ENCODE results near the gene SMAD3. TPM values are rescaled to one million over a fixed set of nuclear protein-coding genes. Genes with fewer than 3 reads are reported as not detected.

SMAD3 gene
- total RNA-seq, 1 experiment from 2014 or later, result 89.2 TPM

- Histone ChIP-seq H2AFZ (ENCODE audit: low read depth, low read length, poor library complexity, severe bottlenecking) (no peak overlapping the region), H3K9me3 (ENCODE audit: control insufficient read depth in 1 of 2, insufficient read depth in 1 of 2, low read depth in 1 of 2, low read length in 2 of 2) (no peaks in the 10 kb centered on the region), H4K20me1 (ENCODE audit: insufficient read depth) (no peaks in the 10 kb centered on the region), H3K4me2 (ENCODE audit: low read length) (no peak overlapping the region), H3K27me3 (ENCODE audit: insufficient read depth, low read length) (no peaks in the 10 kb centered on the region), H3K79me2 (ENCODE audit: insufficient read depth, low read length) (no peaks in the 10 kb centered on the region), H3K36me3 (ENCODE audit: control insufficient read depth in 1 of 2, insufficient read depth in 2 of 2, low read length in 2 of 2) (peaks cover 11 to 16% of the 10 kb centered on the region in 2 experiments; a peak in 3 of 4 replicates), H3K9me2 (ENCODE audit: insufficient read depth) (no peaks in the 10 kb centered on the region), H3K4me3 (replicated peaks in 1 of 2; ENCODE audit: low read depth in 1 of 2, low read length in 2 of 2) (no peak overlapping the region), H3K4me1 (ENCODE audit: control insufficient read depth in 1 of 2, insufficient read depth in 2 of 2, low read length in 2 of 2) (no peaks in the 10 kb centered on the region), H3K27ac (ENCODE audit: low read depth, low read length) (no peak overlapping the region), H3K9ac (ENCODE audit: low read length) (no peak overlapping the region)
- RAD21 ChIA-PET (ENCODE audit: low non-redundant PET in 1 of 2, low total read pairs in 2 of 2, uncharacterized antibody in 2 of 2, unreplicated experiment in 2 of 2), result no interaction called here
- ATAC-seq (no peak), DNase-seq (ENCODE audit: low read depth, low spot score) (no peak)
- CTCF ChIA-PET, result interaction anchor here (0.6 kb wide), 1 partner anchor 101 kb away, joined by 4 read pairs; no protein-coding TSS in a partner anchor
- POLR2A ChIA-PET, result no interaction called here
- BruUV-seq (replicated peaks), result no TSS peak
- intact Hi-C loops (cut with micrococcal nuclease), result no loop called here
- TF ChIP-seq ZFX (IDR thresholded peaks at IDR 0.05) (no peak), EGR1 (IDR thresholded peaks at IDR 0.05; ENCODE audit: low read depth) (no peak), SP1 (IDR thresholded peaks at IDR 0.05; ENCODE audit: low read depth) (no peak), CEBPB (IDR thresholded peaks at IDR 0.05; ENCODE audit: low read depth) (no peak), ATF3 (IDR thresholded peaks at IDR 0.05) (no peak), EZH2phosphoT487 (IDR thresholded peaks at IDR 0.05; ENCODE audit: borderline replicate concordance) (no peak), SIN3A (IDR thresholded peaks at IDR 0.05; ENCODE audit: low read depth) (no peak), ZNF274 (IDR thresholded peaks at IDR 0.05; ENCODE audit: low read depth, low read length) (no peak), MAX (IDR thresholded peaks at IDR 0.05) (no peak), SRF (IDR thresholded peaks at IDR 0.05; ENCODE audit: low read depth) (no peak), TCF7L2 (IDR thresholded peaks at IDR 0.05; ENCODE audit: borderline replicate concordance, extremely low read depth, insufficient read depth, insufficient read length) (no peak), EZH2 (IDR thresholded peaks at IDR 0.05) (no peak), REST (IDR thresholded peaks at IDR 0.05; ENCODE audit: low read depth) (no peak), ZBTB33 (IDR thresholded peaks at IDR 0.05; ENCODE audit: extremely low read depth, insufficient replicate concordance, low read length) (no peak), POLR2AphosphoS5 (IDR thresholded peaks at IDR 0.05; ENCODE audit: low read depth, low read length) (no peak), YY1 (IDR thresholded peaks at IDR 0.05; ENCODE audit: extremely low read depth, insufficient replicate concordance, low read depth, low read length) (no peak), JUND (IDR thresholded peaks at IDR 0.05) (no peak), CBX3 (IDR thresholded peaks at IDR 0.05; ENCODE audit: low read depth) (no peak), POLR2A (IDR thresholded peaks at IDR 0.05; ENCODE audit: borderline replicate concordance, extremely low read depth, insufficient read depth, insufficient read length) (no peak)
Observed at GRCh38 chr15:67199881-67200763, 134.7 kb downstream of the SMAD3 start.
